ENCODE data around the gene TMEM169.

The TMEM169 gene, protein sequence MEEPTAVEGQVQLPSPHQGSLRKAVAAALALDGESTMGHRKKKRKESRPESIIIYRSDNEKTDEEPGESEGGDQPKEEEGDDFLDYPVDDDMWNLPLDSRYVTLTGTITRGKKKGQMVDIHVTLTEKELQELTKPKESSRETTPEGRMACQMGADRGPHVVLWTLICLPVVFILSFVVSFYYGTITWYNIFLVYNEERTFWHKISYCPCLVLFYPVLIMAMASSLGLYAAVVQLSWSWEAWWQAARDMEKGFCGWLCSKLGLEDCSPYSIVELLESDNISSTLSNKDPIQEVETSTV

DNA sequence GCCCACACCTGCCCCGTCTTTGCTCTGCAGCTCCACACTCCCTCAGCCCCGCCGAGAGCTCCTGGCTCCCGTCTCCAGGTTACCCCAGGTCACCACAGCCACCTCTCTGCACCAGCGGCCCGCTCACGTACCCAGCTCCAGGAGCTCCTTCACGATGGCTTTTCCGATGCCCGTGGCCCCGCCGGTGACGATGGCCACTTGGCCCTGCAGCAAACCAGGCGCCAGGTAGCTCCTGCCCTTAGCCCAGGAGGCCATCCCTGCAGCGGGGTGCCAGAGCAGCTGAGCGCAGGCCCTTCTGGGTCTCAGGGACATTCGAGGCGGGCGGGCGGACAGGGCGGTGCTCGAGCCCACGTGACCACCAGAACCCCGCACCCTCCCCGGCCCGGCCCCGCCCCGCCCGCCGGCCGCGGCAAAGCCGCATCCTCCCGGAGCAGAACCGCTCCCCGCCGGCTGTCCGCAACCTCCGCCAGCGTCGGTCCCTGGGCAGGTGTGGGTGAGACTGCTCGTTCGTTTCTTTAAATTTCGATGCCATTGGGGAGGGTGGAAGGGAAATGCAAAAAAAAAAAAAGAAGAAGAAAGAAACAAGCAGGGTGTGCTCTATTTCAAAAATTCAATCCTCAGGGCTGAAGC lies at the start of gene TMEM169, which contains the start of gene PECR:
Gene TMEM169 (plus strand): TSS at position 433 of the 630 bp plus-strand sequence. CDS start 14,045 bp downstream, outside the sequence.
Gene PECR (minus strand): TSS at position 323 of the 630 bp plus-strand sequence. CDS start 68 bp downstream, at position 255.
- DNase-seq, result peak; percentile 89

DNA sequence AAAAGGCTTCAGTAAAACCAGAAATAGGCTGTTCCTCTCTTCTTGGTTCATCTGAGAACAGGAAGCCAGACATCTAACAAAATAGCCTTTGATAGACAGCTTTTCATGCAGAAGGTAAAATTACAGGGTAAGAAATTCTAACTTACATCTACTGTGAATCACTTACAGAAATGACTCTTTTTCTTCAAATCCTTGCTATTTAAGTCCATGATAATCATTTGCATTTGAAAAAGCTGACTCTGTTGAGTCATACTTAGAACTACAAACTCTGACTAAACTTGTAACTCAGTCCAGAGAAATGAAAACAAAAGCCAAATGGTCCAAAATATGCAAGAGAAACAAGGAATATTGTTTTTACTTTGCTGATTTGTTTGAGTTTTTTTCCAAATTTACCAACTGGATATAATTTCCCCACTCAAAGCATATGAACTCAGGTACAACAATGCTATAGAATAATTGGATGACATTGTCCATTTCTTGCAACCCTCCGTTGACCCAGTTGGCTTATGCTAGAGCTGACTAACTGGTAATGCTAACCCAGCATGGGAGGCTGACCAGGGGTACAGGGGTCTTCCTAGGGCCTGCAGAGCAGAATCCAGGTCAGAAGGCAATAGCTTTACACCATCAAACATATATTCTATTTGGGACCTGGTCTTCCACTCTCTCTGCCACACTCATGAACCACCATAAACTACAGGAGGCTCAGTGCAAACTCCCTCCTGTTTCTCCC lies 49.6 kb upstream of the TMEM169 start:
- DNase-seq, result no peak

GRCh38 chr2:216033403-216033802 lies 48.3 kb upstream of the TMEM169 start:
- no peak for DNase-seq

DNA sequence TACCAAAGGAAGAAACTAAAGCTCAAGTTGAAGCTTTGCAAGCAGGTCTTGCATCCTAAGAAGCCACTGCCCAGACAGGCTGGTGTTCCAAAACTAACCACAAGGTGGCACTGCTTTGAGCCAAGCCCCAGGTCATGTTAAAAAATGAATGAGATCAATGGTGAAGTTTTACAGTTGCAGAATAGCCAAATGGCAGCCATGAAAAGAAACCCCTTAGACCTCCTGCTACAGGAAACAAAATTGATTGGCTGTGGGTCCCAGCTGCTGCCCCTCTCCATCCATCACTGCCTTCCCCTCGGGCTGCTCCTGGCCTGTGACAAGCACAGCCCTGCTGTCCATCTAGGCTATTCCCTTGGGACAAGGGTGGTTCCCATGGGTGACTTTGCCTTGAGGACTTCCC lies 47.7 kb upstream of the TMEM169 start:
- peak; percentile 94 for DNase-seq

- no peak for DNase-seq
Observed at GRCh38 chr2:216039918-216040317, 41.8 kb upstream of the TMEM169 start.

DNA sequence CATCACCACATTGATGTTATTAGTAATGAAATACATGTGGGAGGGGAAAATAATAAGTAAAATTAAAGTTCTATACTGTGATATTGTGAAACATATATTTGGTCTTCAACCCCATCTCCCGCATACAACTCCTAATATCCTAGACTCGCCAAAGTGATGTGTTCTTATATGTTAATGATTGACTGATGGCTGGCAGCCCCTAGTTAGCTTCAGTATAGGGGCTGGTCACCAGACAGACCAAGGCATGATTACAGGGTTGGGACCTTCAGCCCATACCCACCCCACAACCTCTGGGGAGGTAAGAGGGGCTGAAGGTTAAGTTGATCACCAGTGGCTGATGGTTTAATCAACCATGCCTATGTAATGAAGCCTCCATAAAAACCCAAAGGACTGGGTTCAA lies 40.3 kb upstream of the TMEM169 start:
- DNase-seq, result no peak

DNA sequence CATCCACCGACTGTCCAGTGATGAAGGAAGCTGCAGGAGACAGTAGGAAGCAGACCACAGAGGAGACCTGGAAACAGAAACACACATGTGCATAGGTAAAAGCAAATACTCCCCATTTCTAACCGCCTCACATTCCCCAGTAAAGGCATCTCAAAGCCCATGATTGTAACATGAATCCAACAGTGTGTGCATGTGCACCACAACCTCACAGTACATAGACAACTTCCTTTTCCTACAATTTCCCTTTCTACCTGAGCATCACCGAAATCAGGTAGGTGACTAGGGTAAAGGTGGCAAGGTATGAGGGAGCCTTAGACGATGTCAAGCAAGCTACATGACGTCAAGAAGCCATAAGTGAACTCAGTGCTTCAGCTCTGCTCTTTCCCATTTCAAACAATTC lies 37.8 kb upstream of the TMEM169 start:
- no peak for DNase-seq

GRCh38 chr2:216044883-216045486 lies 36.7 kb upstream of the TMEM169 start:
- no peak for DNase-seq

GRCh38 chr2:216047397-216047796 lies 34.3 kb upstream of the TMEM169 start:
- DNase-seq, result no peak

DNA sequence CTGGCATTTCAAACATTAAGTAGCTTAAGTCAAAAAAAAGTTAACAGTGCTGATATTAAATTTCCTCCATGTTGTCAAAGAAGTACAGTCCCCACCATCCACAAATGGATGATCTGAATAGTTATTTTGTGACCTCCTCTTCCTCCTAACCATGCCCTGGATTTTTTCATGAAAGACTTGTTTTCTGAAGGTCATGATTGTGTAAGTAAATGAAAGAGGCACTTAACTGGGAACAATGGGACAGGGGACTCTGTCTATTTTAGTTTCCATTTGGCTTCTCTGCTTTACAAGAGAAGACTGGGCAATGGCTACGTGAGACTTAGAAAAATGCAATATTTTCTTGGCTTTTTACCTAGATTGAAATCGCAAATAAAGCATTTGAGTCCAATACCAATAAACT lies 32.3 kb upstream of the TMEM169 start:
- DNase-seq, result no peak

DNA sequence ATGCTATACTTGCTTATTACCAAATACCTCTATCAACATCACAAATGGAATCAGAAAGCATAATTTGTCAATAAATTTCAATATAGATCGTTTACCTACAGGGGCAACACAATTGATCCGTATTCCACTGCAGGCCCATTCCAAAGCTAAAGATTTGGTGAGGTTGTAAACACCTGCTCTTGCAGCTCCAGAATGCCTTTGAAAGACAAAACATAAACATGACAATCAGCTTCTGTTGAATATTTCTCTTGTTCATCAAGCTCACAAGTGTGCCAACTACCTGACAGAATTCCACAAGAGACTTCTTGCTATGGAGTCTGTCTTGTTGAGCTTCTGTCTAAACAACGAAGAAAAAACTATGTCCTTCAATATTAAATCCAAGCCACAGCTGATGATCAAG lies 30.4 kb upstream of the TMEM169 start:
- no peak for DNase-seq

GRCh38 chr2:216052420-216052819 lies 29.3 kb upstream of the TMEM169 start:
- DNase-seq, result no peak

DNA sequence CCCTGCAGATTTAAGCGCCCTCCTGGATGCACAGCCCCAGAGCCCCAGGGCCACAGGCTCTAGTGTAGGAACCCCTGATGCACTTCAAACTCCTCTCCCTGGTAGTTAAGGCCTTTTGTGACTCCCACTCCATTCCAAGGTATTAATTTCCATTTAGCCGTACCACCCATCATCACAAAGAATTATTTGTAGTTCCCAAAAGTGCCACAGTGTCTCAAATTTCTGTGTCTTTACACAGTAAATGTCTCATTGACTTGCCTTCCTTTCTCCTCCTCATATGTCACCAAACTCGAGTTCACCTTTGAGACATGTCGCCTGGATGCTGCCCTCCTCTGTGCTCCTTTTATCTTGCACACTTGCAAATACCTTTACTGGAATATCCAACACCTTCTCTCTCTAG lies 26.0 kb upstream of the TMEM169 start:
- no peak for DNase-seq

DNA sequence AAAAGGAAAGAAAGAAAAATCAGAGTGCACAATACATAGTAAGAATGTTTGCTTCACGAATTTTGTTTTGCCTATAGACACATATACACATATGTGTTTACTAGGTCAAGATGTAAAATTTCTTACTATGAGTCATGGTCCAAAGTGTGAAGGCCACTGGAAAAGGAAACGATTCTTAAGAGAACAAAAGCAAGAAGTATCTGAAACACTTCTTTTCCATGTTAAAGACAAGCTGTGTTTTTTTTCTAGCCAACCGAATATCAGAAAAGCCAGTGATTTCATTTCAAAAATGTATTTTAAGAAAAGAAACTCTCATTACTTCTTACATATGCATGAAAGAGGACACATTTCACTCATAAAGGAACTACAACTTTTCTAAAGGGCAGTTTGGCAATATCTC lies 25.0 kb upstream of the TMEM169 start:
- DNase-seq, result no peak

- peak; percentile 80 for DNase-seq
Observed at GRCh38 chr2:216057688-216058193, 24.0 kb upstream of the TMEM169 start.

DNA sequence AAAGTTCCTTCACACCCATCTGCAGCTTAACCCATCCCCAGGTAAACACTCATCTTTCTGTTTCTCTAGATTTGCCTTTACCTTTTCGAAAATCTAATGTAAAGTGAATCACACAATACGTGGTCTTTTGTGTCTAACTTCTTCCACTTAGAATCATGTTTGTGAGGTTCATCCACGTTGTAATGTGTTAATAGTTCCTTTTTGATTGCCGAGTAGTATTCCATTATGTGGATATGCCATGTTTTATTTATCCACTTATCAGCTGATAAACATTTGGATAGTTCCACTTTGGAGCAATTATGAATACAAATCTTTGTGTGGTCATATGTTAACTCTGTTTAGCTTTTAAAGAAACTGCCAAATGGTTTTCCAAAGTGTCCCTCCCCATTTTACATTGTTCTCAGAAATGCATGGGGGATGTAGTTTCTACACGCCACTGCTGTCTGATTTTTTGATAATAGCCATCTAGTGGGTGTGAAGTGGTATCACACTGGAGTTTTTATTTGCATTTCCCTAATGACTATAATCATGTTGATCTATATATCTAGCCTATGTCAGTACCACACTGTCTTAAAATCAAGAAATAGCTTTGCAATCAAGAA lies 22.4 kb upstream of the TMEM169 start:
- DNase-seq, result no peak

- no peak for DNase-seq
Observed at GRCh38 chr2:216064014-216064630, 17.6 kb upstream of the TMEM169 start.

GRCh38 chr2:216064665-216065064 lies 17.1 kb upstream of the TMEM169 start:
- no peak for DNase-seq

GRCh38 chr2:216066230-216066629 lies 15.5 kb upstream of the TMEM169 start:
- no peak for DNase-seq

- DNase-seq, result no peak
Observed at GRCh38 chr2:216069028-216069427, 12.7 kb upstream of the TMEM169 start.

- DNase-seq, result no peak
Observed at GRCh38 chr2:216070195-216070594, 11.5 kb upstream of the TMEM169 start.

GRCh38 chr2:216071111-216071851 lies 10.4 kb upstream of the TMEM169 start:
- DNase-seq, result no peak

All from activated CD8-positive, alpha-beta memory T cell treated with anti-CD3 and anti-CD28 coated beads for 24 hours (primary cell).